GM15510 (cell line): Measurements from ENCODE around the gene CPB1.

Experiments used
- POLR2A ChIP-seq: IDR thresholded peaks from 3 replicates; pipeline ENCODE4 v1.6.1; 2011; ENCODE audit warnings: borderline replicate concordance; ENCODE audit not compliant: insufficient read length; ENCODE audit errors: extremely low read depth

Gene CPB1

DNA sequence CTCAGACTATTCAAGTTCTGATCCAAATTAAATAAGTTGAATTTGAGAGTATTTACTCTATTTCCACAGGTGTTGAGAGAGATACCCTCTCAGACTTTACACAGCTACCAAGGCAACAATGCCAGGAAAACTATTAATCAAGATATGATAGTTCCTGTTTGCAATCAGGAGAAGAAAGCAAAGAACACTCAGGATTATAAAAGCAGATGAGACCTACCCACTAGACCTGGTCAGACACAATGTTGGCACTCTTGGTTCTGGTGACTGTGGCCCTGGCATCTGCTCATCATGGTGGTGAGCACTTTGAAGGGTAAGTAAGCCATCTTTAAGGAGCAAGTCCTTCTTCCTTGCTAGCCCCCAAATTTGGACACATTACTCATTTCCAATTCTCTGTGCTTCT lies at the start of gene CPB1:
CPB1 (plus strand) TSS at position 227 of the 400 bp plus-strand sequence; CDS start at position 240, 13 bp downstream.
- no peak for TF ChIP-seq POLR2A

DNA sequence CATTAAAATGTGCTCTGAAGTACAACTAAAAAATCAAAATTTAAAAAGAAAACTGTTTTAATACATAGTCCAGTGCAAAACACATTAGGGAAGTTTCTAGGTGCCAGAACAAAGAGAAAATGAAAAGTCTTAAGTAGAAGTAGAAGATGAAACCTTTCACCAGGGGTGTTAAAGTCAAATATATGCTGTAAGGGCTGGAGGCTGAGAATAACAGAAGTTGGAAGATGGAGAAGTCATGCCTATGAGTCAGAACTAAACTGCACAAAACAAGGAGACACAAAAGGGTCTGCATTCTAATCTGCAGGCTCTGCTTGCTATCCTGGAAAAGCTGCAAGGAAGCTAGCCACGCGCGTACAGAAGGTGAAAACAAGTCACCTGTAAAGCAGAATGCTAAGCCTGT lies 48.7 kb upstream of the CPB1 start:
- no peak for TF ChIP-seq POLR2A

DNA sequence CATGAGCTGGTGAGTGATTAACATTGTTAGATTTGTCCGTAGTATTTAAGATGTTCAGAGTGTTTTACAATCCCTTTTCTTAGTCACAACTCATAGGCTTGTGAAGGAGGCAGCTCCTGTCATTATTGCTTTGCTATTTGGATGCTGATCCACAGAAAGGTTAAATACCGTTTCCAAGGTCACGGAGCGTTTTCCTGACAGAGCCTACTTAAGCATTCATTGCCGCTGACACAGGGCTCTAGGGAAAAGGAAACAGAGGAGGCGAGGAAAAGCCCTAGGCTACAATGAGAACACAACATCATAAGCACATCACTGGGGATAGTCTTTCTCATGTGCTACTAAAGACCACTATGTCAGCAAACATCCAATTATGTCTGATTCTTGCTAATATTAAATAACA lies 38.5 kb upstream of the CPB1 start:
- TF ChIP-seq POLR2A = no peak

DNA sequence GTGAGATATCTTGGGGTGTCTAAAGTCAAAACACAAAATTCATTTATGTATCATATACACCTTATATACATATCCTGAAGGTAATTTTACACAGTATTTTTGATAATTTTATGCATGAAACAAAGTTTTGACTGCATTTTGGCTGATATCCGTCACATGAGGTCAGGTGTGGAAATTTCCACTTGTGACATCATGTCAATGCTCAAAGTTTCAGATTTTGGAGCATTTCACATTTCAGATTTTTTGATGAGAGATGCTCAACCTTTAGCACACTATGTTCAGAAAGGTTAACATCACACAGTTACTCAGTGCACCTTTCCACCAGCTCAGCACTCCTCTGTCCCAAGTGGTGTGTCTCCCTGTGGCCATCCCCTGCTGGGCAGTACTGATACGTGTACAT lies 37.7 kb upstream of the CPB1 start:
- TF ChIP-seq POLR2A = no peak

DNA sequence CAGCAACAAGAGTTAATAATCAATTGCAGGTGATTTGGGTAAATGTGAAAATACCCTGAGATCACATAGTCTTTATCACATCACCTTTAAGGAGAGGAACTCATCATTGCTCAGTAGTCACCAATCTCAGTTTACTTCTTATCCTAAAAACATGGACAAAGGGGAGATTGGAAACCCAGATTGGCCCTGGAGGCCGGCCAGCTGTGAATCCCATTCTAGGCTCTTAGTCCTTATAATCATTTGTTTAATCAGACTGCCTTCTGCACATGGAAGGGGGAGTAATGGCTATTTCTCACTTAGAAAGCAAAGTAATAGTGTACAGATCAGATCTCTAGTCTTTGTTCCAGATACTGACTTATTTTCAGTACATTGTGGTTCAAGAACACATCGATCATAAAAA lies 37.2 kb upstream of the CPB1 start:
- TF ChIP-seq POLR2A = no peak

DNA sequence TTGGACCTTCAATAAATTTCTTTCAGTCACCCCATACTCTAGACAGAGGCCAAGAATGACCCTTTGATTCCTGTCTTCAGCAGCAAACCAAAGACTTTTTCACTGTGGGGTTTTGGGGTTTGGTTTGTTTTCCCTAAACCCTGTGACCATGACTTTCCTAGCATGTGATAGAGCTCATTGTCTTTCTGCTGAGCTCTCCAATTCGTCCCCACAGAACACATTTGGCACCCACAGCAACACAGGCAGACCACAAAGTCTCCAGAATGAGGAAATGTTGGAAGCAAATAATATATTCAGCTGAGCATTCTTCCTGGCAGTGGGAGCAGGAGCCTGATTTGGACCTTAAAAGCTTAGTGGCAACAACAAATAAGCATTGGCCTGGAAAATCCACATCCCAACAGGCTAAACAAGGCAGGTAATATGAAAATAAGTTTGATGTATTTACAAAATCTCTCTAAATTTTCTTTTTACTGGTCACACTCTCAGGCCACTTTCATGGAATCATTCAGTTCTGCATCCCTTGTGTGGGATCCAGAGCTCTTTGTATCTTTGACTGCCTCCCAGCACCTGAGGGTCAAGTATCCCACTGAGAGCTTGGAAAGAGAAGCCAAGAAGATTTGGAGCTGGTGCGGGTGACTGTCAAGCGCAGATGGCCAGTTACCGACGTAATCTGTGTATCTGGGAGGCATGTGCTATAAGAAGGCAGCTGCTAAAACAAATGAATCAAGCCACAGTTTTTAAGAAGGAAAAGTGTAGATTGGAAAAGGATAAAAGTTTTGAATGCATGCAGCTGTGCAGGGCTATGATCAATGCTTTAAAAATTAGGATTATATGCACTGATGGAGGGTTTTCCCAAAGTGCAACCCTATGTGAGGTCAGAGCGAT lies 36.5 kb upstream of the CPB1 start:
- TF ChIP-seq POLR2A = no peak

DNA sequence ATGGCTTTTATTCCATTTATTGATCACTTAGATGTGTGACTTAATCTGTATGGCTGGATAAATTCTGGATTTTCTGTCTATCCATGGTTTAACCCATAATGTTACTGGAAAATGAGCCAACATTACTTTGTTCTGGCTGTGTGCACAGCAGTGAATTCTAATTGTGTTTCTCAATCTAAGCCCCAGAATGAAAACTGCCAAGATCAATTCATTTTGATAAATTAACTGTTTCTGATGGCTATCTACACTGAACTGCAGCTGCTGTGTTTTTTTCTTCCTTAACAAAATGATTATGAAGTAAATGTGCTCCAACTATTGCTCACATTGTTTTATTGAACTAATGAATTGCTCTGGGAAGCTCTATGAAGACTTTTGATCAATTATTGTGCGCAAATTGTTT lies 35.7 kb upstream of the CPB1 start:
- TF ChIP-seq POLR2A = no peak

DNA sequence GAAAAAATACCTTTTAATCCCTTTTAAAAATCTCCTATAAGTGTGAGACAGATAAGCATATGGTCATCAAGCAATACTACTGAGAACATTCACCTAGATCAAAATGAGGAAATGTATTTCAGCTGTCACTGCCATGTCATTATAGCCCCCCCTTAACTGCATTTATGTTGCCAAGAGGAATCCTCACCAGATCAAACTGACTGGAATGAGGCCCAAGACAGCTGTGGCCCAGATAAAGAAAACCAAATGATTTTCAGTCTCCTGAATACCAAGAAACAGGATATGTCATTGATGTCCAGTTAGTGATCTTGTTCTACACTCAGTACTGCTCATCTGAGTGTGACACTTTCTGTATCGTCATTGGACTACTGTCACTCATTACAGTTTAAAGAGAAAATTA lies 35.1 kb upstream of the CPB1 start:
- no peak for TF ChIP-seq POLR2A

DNA sequence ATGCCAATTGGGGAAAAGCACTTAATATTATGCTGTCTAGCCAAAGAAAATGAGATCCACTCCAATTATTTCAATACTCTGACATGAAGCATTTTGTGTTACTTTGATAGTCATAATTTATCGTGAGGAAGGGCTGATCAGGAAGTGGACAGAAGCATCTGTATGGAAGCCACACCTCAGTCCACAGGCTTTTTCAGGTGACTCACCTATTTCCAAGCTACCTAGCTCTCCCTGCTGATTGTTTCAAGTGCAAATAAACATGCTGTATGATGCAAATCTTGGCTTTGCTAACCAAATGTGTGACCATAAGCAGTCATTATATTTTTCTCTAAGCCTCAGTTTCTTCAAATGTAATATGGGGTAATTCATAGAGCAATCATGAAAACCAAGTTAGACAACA lies 30.8 kb upstream of the CPB1 start:
- TF ChIP-seq POLR2A = no peak

DNA sequence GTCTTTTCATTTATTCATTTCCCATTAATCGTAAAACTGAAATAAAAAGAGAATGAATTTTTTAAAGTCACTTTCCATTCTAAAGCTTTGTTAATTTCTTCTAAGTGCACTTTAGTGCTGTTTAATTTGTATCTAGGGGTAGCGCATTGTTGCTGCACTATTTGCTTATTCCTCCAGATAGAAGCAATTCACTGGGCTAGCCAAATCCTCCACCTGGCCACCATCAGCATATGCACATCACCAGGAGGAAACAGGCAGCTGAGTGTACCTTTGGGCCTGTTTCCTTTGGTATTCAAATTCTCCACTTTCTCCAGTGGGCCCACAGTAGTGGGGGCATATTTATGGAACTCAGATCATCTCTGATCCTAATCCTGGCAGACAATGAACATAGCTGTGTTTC lies 29.8 kb upstream of the CPB1 start:
- TF ChIP-seq POLR2A = no peak

DNA sequence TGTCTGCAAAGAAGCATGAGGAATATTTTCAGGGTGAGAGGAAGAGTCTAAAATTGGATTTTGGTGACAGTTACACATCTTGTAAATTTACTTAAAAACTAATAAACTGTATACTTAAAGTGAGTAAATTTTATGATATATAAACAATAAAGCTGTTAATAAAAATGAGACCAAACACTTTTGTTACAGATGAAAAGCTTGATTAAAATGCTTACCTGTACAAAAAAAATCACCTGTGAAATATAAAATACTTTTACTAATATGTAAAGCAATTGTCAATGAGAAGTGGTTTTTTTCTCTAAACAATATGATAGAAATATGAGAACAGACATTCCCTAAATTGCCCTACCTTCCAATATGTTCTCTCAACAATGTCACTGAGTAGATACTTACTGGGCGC lies 27.2 kb upstream of the CPB1 start:
- TF ChIP-seq POLR2A = no peak

DNA sequence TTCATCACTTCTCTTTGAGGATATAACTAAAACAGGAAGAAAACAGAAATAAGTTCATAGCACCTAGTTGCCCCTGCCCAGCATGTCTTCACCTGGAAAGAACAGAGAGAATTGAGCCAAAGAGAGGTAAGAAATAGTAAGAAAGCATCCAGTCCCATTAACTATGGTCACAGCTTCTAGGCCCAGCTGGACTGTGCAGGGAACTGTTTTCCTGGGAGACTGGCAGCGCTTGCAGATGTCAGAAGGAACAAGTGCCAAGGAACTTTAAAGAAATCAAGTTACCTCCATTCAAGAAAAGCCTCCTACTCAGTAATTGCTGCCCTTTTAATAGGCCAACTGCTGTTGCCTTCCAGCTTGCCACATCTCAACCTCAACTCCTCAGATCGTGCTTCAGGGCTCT lies 17.8 kb upstream of the CPB1 start:
- TF ChIP-seq POLR2A = no peak

DNA sequence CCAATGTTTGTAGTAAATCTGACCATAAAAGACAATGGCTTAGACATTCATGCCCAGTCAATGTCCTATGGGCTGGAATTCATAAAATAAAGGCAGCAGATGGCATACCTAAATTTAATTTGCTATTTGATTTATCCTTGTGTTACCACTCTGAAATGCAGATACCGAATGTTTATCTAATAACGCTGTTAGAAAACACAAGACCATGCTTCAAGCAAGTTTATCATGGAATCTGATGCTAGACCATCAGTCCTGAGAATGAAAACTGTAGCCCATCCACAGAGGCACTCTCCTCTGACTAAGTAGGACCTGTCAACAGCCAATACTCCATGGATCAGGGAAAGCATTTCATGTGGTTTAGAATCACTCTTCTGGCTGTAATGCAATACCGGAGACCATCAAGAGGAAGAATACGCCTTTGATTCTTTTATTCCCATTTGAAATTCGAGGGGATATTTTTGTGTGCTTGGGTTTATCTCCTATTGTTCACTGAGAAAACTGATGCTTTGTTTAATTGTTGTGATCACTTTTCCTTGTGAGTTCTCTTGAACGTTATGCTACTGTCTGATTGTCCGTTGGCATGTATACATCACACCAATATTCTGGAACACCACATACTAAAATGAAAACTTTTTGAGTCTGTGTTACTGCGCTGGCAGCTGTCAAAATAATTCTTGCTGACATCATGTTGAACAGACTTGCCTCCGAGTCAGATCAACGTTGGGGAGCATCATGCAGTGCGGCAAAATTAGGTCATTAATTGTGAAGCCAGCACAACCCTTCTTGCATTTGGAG lies 12.1 kb upstream of the CPB1 start:
- TF ChIP-seq POLR2A = no peak

DNA sequence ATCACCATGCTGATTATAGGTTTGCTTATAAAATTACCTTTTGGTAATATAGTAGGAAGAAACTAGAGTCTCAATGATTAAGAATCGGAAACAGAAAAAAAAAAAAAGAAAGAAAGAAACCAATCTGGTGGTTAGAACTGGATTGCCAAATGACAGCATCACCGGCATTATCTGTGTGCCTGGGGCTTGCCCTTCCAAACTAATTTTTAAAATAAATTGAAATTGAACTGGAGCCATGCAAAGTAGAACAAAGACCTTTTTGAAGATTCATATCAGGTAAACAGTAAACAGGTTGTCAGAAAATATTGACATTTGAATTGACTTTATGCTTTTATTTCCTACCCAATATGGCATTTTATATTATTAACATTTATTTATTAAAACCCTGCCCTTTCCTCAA lies 11.2 kb upstream of the CPB1 start:
- no peak for TF ChIP-seq POLR2A

DNA sequence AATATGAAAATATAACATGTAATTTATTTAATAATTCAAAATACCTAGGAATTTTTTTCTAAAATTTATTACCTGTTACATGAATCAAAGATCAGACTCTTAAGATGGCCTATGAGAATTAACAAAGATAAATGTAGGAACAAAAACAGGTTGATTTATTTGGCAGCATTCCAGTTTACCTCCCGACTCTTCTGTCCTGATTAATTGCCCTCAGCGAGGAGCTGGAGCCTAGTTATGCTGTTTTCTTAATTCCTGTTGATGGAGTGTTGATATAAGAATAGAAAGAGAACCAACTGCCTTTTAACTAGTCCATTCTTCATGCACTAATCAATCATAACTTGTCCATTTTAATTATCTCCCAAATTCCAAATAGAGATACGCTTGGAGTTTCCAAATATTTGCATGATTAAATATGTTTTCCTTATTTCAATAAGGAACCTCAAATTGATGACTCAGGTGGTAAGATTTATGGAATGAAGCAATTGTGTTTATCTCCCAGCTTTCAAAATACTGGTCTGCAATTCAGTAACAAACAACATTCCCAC lies 10.6 kb upstream of the CPB1 start:
- TF ChIP-seq POLR2A = no peak
